Measurements from ENCODE around the gene GOLGA6L2.

GOLGA6L2 gene

DNA sequence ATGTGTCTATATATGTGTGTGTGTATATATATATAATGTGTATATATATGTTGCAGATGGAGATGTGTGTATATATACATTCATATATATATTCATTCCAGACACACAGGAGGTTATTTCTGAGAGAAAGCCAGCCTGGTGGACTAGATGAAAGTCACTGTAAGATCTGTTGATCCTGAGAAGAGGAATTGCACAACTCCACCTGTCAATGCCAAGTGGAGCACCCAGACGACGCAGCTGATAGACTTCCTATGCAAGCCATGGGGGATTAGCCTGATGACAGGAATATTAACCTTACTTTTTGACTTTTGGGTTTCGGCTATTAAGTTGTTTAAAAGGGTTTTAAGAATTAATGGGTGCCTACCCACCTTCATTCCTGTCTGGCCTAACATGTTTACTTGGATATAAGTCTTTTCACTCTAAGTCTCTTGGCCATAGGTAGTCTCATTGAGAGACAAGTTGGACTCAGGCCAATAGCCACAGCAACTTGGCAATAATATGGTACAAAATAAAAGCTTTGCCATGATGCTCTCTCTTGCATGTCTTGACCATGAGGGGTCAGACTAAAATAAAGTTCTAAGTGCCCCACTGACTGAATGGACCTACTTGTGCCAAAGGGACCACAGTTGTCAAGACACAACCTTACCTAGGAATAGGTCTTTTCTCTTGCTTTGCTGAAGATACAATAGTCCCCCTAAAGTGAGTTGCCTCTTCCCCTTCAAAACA, 35.9 kb upstream of the GOLGA6L2 start:
- Histone ChIP-seq H3K27me3 (ENCODE audit: insufficient read depth, poor library complexity, severe bottlenecking) (no peaks in the 10 kb centered on the region), H3K4me3 (replicated peaks; ENCODE audit: insufficient read depth, low read length) (no peak overlapping the region), H3K27ac (replicated peaks) (no peak overlapping the region)
- TF ChIP-seq, protein P1, sequence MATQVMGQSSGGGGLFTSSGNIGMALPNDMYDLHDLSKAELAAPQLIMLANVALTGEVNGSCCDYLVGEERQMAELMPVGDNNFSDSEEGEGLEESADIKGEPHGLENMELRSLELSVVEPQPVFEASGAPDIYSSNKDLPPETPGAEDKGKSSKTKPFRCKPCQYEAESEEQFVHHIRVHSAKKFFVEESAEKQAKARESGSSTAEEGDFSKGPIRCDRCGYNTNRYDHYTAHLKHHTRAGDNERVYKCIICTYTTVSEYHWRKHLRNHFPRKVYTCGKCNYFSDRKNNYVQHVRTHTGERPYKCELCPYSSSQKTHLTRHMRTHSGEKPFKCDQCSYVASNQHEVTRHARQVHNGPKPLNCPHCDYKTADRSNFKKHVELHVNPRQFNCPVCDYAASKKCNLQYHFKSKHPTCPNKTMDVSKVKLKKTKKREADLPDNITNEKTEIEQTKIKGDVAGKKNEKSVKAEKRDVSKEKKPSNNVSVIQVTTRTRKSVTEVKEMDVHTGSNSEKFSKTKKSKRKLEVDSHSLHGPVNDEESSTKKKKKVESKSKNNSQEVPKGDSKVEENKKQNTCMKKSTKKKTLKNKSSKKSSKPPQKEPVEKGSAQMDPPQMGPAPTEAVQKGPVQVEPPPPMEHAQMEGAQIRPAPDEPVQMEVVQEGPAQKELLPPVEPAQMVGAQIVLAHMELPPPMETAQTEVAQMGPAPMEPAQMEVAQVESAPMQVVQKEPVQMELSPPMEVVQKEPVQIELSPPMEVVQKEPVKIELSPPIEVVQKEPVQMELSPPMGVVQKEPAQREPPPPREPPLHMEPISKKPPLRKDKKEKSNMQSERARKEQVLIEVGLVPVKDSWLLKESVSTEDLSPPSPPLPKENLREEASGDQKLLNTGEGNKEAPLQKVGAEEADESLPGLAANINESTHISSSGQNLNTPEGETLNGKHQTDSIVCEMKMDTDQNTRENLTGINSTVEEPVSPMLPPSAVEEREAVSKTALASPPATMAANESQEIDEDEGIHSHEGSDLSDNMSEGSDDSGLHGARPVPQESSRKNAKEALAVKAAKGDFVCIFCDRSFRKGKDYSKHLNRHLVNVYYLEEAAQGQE (IDR thresholded peaks at IDR 0.05; ENCODE audit: insufficient replicate concordance, low read depth): no peak
- TF ChIP-seq SPI1 (IDR thresholded peaks at IDR 0.05; ENCODE audit: borderline replicate concordance, low read depth): no peak
- TF ChIP-seq, protein P2, sequence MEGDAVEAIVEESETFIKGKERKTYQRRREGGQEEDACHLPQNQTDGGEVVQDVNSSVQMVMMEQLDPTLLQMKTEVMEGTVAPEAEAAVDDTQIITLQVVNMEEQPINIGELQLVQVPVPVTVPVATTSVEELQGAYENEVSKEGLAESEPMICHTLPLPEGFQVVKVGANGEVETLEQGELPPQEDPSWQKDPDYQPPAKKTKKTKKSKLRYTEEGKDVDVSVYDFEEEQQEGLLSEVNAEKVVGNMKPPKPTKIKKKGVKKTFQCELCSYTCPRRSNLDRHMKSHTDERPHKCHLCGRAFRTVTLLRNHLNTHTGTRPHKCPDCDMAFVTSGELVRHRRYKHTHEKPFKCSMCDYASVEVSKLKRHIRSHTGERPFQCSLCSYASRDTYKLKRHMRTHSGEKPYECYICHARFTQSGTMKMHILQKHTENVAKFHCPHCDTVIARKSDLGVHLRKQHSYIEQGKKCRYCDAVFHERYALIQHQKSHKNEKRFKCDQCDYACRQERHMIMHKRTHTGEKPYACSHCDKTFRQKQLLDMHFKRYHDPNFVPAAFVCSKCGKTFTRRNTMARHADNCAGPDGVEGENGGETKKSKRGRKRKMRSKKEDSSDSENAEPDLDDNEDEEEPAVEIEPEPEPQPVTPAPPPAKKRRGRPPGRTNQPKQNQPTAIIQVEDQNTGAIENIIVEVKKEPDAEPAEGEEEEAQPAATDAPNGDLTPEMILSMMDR (IDR thresholded peaks at IDR 0.05; ENCODE audit: insufficient read depth, low read length): no peak
- TF ChIP-seq GABPA (IDR thresholded peaks at IDR 0.05; ENCODE audit: low read depth): no peak
- TF ChIP-seq POLR2AphosphoS5 (IDR thresholded peaks at IDR 0.05; ENCODE audit: low read depth): no peak
- no peak for DNase-seq (ENCODE audit: low read depth in 1 of 2, low spot score in 1 of 2)

DNA sequence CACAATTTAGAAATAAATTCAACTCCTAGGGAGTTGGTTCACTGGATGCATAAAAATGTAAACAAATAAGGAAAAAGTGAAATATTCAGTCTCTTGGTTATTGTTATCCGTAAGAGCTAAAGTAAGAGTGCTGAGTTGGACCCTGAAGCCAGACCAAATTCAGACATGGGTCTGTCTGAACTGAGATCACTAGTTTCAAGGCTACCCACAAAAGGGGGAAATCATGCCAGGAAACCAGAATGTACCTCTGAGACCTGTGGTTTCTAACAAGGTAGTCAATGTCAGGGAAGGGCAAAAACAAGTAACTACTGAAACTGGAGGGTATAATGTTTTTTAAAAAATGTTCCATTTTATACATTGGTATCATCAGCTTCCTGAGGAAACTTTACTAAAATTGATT, 35.2 kb upstream of the GOLGA6L2 start:
- Histone ChIP-seq H3K27me3 (ENCODE audit: insufficient read depth, poor library complexity, severe bottlenecking) (no peaks in the 10 kb centered on the region), H3K4me3 (replicated peaks; ENCODE audit: insufficient read depth, low read length) (no peak overlapping the region), H3K27ac (replicated peaks) (no peak overlapping the region)
- TF ChIP-seq GABPA (IDR thresholded peaks at IDR 0.05; ENCODE audit: low read depth) (no peak), POLR2AphosphoS5 (IDR thresholded peaks at IDR 0.05; ENCODE audit: low read depth) (no peak)
- DNase-seq (ENCODE audit: low read depth in 1 of 2, low spot score in 1 of 2): no peak

DNA sequence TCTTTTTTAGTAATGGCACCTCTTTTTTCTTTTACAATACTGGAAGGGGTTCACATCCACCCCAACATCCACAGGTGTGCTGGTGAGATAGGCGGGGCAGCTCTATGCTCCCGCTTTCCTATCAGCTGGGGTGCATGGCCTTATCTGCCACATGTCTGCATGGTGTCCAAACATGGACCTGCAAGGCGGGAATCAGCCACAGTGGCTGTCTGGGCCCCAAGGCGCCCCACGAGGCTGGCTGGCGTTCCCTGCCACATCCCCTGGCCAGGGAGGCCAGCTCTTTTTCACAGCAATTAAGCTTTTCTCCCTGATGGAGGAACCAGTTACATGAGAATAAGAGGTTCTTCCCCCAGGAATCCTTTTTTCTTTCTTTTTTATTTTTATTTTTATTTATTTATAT, 30.9 kb upstream of the GOLGA6L2 start:
- no peak for DNase-seq (ENCODE audit: low read depth in 1 of 2, low spot score in 1 of 2)
- TF ChIP-seq, protein P2 (IDR thresholded peaks at IDR 0.05; ENCODE audit: insufficient read depth, low read length): no peak
- TF ChIP-seq SPI1 (IDR thresholded peaks at IDR 0.05; ENCODE audit: borderline replicate concordance, low read depth) (no peak), GABPA (IDR thresholded peaks at IDR 0.05; ENCODE audit: low read depth) (no peak), POLR2AphosphoS5 (IDR thresholded peaks at IDR 0.05; ENCODE audit: low read depth) (no peak)
- TF ChIP-seq, protein P1 (IDR thresholded peaks at IDR 0.05; ENCODE audit: insufficient replicate concordance, low read depth): no peak
- Histone ChIP-seq H3K27ac (replicated peaks) (no peak overlapping the region), H3K4me3 (replicated peaks; ENCODE audit: insufficient read depth, low read length) (no peak overlapping the region), H3K27me3 (ENCODE audit: insufficient read depth, poor library complexity, severe bottlenecking) (no peaks in the 10 kb centered on the region)

DNA sequence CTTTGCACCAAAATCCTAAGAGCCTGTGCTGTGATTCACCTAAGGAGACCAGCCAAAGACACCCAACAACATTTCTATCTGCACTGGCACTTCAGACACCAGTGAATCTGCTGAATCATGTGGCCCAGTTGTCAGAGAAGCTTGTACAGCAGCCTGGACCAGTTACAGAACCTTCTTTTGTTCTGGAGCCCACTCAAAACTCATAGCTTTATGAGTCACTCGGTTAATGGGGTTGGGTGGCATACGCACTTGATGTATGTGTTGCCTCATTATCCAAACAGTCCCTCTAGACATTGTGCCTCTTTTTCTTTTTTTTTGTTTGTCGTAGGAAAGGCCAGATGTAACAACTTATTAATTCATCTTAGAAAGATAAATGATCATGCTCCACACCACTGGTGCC, 25.6 kb upstream of the GOLGA6L2 start:
- no peak for DNase-seq (ENCODE audit: low read depth in 1 of 2, low spot score in 1 of 2)
- H3K27ac ChIP-seq (replicated peaks): no peak overlapping the region
- TF ChIP-seq POLR2AphosphoS5 (IDR thresholded peaks at IDR 0.05; ENCODE audit: low read depth) (no peak), SPI1 (IDR thresholded peaks at IDR 0.05; ENCODE audit: borderline replicate concordance, low read depth) (no peak), GABPA (IDR thresholded peaks at IDR 0.05; ENCODE audit: low read depth) (no peak)
- TF ChIP-seq, protein P2 (IDR thresholded peaks at IDR 0.05; ENCODE audit: insufficient read depth, low read length): no peak
- TF ChIP-seq, protein P1 (IDR thresholded peaks at IDR 0.05; ENCODE audit: insufficient replicate concordance, low read depth): no peak
- H3K27me3 ChIP-seq (ENCODE audit: insufficient read depth, poor library complexity, severe bottlenecking): no peaks in the 10 kb centered on the region
- no peak overlapping the region for H3K4me3 ChIP-seq (replicated peaks; ENCODE audit: insufficient read depth, low read length)

Data from HL-60 (cell line).